Measurements from ENCODE around the gene MIER2.

Gene MIER2

DNA sequence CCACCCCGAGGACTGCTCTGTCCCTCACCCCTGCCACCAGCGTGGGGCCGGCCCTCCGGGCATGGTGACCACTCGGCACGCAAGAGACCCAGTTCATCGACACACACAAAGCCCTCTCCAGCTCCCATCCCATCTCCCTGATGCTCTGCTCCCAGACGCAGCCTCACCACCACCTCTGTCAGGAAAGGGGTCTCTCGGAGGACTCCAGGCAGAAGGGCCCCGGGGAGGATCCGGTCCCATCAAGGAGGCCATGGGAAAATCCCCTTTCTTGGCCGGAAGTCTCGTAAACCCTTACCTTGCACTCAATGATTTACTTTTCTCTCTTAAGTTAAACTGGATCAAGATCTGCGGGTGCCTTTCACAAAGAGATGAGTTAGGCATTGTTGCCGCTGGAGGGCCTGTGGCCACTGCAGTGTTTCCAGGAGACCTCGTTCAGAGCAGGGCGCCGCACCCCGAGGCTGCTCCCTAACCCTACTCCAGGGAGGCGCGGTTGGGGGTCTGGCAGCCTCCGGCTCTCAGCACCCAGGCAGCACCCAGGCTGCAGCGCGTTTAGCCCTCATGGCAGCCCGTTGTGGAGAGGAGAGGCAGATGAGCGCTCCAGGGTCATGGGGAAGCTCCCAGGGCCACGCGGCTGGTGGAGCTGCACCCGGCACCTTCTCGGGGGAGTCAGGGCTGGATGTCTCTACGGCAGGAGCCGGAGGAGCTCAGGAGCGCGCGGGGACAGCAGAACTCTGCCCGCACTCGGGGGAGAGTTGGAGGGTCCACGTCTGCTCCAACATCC is 33.4 kb upstream of the MIER2 start:
- no peak for DNase-seq (ENCODE audit: low read depth)

DNA sequence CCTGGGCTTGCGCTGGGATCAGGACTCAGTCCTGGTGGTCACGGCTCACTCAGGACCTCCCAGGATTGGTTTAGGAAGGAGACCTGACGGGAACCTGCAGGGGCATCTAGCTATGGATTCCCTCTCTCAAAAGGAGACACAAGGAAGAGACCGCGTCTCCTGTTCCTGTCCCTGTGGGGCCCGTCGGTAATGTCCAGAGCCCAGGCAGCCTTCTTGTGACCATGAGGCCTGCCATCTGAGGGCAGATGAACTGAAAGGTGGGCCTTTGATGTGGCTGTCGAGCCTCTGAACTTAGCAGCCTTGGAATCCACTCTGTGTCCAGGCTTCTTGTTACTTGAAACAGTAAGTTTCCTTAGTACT is 31.5 kb upstream of the MIER2 start:
- no peak for DNase-seq (ENCODE audit: low read depth)

DNA sequence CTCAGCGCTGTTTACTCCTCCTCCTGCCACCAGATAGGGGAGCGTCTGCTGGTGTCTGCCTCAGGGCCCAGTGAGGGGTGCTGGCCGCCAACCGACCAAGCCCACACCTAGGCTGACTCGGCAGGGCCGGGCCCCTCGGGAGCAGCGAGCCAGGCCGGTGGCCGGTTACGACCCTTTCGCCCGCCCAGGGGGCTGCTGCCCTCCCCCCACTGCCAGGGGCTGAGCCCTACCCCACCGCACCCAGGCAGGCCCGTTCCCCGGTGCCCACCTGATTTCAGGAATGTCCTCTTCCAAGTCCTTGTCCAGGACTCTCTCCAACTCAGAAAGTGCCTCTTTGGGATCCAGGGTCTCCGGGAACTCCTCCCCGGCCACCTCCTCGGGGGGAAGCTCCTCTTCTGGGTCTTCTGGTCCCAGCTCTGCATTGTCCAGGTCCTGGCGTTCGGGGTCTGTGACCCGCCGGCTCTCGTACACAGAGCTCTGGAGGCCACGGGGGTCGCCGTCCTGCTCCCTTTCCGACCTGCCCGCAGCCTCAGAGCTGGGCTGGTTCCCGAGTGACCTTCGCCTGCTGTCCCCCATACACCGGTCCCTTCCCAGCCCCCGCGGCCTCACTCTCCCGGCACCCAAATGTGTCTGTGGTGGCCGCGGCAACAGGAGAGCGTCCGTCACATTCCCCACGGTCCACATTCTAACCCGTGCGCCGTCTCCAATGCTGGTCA is 31.0 kb upstream of the MIER2 start:
- no peak for DNase-seq (ENCODE audit: low read depth)

DNA sequence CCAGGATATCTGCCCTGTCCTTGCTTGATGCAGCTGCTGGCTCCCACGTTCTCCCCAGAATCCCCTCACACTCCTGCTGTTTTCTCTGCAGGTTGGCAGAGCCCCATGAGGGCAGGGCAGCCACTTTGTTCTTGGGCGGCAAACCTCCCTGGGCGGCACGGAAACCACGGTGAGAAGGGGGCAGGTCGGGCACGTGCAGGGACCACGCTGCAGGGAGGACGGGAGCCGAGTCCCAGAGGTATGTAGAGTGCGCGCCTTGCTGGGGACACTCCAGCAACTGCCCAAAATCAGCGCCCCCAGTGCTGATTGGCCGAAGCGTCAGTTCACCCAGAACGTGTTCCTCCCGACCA is 30.3 kb upstream of the MIER2 start:
- DNase-seq (ENCODE audit: low read depth): no peak

DNA sequence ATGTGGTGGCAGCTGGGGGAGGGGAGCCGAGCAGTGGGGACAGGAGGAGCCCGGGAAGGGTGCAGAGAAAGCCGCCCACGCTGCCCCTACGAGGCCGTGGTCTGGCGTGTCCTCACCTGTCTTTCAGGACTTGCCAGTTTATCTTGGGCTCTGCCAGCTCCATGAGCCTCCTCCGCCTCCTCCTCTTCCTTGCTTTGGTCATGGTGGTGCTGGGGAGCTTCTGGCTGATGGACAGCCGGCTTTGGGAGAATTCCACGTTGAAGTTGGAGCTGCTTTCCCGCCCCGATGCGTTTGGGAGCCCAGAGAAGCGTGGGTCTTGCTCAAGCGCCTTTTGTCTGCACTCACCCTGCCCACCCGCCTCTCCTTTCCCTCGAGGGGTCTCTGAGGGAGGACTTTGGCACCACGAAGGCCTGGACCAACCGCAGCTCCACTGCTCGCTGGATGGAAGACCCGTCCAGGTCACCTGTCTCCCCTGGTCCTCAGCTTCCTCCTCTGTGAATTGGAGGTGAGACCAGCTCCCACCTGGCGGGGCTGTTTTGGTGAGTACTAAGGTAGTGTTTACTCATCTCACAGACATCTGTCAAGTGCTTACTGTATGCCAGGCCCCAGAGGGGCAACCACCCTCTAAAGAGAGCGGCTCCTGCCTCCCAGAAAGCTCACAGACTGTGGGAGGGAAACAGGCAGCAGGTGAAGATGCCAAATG is 29.7 kb upstream of the MIER2 start:
- no peak for DNase-seq (ENCODE audit: low read depth)

DNA sequence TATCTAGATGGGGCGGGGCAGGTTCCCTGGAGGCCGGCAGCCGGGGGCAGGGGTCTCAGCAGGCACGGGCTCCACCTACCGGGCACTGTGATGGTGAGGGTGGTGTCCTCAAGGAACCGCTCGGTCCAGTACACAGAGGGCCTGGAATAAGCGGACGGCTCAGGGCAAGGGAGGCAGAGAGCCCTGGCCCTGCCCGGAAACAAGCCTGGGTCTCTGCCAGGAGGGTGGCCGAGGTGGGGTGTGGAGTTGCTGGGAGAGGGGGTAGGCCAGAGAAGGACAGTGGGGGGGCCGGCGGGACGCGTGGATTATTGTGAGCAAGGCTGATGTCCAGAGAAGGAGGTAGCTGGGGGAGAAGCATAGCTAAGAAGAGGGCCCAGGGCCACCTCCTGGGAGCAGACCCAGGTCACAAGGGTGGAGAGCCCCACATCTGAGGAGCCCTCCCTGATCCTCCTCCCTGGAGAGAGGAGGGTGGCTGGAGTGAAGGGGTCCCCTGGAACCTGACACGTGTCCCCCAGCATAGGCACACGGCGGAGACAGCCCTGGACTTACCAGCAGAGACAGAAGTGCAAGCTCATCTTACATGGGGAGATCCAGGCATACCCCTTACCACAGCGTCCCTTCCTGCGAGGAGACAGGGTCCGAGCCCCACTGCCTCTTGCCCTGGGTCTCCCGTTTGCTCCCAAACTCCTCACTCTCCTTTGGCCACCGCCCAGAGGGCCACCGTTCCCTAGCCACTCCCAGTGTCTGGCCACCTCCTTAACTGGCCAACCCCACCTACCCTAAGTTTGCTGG is 29.0 kb upstream of the MIER2 start:
- no peak for DNase-seq (ENCODE audit: low read depth)

DNA sequence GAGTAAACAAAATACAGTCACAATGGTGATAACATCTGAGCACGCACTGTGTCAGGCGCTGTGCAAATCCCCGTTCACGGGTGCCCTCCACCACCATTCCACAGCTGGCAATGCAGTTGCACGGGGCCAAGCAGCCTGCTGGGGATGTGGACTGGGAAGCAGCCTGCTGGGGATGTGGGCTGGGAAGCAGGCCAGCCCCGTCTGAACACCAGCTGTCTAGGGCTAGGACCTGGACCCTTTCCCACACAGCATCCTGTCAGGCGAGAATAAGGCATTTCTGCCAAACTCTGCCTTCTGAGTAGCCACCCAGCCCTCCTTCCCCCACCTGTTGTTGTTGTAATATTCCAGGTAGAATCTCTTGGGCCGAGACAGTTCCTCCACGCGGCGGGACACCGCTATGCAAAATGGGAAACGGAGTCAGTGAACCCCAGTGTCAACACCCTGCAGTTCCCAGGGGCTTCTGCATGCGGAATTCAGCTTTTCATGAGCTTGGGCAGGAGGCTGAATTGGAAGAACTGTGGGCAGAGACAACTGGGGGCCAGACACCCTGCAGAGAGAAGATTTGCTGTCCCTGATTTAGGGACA is 27.8 kb upstream of the MIER2 start:
- no peak for DNase-seq (ENCODE audit: low read depth)

DNA sequence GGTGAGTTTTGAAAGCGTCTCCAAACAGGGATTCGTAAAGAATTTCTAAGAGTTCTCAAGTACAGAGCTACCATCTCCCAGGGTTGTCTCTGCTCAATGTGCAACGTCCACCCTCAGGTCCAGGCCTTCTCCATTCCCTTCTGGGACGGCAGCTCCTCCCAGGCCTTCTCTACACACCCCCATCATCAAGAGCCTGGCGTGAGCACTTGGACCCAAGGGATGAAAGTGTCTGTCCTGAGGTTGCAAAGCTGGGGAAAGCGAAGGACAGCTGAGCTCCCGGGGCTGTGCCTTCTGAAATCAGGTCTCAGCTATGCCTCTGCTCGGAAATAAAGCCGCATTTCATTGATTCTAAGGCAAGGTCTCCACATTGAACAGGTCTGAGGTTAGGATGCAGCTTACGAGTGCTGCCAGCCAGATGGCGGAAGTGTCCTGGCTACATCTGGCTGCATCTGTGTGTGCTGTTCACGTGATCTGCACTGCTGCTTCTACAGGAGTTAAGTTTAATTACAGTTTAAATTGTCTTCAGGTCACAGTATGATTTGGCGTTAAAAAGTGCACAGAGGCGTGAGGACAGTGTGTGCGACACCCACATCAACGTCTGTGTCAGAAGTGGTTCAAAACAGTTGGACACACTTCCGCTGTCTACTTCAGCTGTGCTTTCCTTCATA is 27.0 kb upstream of the MIER2 start:
- DNase-seq (ENCODE audit: low read depth): no peak

DNA sequence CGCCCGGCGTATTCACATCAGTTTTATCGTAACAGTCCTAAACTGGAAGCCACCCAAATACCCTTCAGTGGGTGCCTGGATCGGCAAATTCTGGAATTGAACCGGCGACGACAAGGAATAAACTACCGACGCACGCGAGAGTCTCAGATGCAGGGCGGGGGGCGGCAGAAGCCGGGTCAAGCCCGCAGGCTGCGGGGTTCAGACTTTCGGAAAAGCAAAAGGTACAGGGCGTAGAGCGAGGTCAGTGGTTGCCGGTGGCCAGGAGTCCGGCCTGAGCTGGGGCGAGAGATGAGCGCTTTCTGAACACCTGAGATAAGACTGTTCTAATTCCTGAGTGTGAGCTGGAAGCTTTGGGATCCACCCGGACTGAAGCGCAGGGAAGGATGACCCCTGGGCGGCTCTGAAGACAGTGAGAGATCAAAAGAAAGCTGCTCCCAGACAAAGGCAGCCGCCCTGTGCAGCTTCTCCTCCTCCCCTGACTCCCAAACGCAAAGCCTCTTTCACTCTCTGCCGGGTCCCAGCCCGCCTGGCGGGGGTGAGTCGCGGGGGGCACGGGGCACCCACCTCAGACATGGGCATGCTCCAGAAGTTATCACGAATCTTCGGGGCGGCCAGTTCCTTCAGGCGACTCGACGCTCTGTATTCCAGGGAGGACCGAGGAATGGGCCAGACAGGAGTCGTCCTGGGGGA is 26.2 kb upstream of the MIER2 start:
- no peak for DNase-seq (ENCODE audit: low read depth)

DNA sequence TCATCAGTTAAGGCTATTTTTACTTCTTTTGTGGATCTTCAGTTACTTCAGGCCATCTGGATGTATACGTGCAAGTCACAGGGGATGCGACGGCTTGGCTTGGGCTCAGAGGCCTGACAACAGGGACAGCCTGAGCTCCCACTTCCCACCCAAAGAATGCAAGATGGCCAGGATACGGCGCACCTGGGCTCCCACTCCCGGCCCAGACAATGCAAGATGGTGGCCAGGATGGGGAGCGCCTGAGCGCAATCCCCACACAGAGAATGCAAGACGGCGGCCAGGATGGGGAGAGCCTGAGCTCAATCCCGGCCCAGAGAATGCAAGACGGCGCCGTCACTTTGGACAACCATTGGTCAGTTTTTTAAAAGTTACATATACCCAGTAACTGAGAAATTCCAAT is 25.3 kb upstream of the MIER2 start:
- no peak for DNase-seq (ENCODE audit: low read depth)

DNA sequence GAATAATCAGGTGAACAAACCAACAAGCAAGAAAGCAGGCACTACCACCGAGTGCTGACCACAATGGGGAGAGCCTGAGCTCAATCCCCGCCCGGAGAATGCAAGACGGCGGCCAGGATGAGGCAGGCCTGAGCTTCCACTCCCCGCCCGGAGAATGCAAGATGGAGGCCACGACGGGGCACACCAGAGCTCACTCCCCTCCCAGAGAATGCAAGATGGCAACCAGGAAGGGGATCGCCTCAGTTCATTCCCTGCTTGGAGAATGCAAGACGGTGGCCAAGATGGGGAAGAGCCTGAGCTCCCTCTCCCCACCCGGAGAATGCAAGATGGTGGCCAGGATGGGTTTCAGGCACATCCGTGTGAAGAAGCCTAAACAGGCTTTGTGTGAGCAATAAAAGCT is 24.7 kb upstream of the MIER2 start:
- no peak for DNase-seq (ENCODE audit: low read depth)

DNA sequence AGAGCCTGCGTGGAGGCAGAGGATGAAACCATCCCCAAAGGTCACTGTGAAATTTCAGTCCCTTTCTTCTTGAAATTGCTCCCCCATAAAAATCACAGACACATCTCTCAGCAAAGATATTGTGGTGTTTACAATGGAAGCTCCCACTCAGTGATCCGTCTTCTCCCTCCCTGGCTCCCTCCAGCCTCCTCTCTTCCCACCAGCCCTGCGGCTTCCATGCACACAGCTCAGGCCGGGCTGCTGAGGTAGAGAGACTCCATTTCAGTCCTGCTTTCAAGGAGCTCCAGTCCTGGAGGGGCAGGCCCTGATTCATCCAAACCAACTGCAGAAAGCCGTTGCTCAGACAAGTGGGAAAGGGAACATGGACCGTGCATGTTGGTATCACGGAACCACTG is 24.0 kb upstream of the MIER2 start:
- DNase-seq (ENCODE audit: low read depth): no peak

DNA sequence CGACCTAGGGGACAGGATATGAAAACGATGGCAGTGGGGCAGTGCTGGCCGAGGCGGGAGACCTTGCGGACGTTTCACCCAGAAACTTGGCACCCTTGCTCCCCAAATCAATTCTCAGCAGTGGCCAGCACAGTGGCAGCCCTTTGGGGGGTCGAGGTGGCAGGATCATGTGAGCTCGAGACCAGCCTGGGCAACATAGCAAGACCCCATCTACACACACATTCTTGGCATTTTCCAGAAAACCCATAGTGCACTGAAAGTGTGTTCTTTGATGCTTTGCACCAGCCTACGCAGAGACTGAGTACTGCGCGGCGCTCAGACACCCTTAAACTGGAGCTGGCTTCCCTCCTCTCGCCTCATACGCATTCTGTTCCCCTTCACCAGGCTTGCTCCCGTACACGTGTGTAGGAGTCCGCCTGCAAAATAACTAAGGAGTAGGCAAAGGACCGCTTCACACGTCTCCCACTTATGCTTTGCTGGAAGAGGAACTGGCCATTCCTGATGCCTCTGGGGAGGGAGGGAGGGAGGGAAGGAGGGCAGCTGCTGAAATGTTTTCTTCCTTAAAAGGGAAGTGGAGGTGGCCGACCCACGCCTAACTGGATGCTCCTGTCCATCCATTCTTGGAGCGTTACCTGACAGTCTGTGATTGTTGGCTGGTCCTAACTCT is 23.5 kb upstream of the MIER2 start:
- no peak for DNase-seq (ENCODE audit: low read depth)

DNA sequence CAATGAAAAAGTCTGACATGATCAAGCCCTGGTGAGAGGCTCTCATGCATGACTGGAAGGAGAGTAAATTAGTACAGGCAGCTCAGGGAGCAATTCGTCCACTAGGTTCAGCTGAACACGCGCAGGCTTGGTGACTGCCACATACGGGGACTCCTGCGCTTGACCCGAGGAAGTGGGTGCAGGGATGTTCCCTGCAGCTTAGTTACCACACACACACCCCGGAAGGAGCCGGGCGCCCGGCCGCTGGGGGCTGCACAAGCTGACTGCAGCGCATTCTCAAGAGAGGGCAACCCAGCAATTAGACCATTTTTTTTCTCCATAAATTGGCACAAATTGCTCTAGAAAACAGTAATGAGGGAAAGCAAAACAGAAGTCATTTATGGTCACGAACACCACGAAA is 23.0 kb upstream of the MIER2 start:
- DNase-seq (ENCODE audit: low read depth): no peak

DNA sequence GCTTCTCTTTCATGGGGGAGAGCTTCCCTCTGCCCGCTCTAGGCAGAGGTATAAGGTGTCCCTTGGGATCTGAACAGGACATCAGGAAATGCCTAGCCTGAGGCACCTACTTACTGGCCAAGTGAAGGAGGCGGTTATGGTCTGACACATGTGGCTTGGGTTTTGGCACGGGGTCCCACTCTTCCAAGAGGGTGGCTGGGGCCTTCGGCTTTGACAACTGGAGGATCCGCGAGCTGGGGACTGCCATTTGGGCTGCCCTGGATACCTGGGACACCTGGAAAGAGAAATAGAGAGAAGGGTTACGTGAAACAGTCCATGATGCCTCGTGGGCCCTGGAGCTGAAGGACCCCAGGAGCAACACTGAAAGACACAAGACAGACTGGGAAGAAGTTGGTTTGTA is 22.4 kb upstream of the MIER2 start:
- DNase-seq (ENCODE audit: low read depth): no peak

DNA sequence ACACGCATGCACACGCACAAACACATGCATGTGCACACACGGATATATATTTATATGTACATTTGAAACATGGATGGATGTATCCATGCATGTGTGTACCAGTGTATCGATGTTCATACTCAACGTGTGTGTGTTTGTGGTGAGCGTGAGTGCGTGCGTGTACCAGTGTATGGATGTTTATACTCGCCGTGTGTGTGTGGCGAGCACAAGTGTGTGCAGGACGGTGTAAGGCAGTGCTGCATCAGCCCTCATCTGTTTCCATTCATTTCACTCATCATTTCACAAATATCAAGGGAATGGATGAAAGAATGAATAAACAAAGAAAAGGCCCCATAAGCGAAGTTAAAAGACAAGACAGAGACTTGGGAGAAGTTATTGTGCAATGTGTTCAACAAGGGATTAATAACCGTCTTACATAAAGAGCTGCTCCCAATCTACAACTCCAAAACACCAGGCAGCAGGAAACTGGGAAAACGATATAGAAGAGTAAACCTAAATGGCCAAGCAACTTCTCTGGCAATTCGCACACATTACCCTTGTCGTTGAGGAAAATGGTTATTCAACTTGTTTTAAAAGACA is 21.7 kb upstream of the MIER2 start:
- no peak for DNase-seq (ENCODE audit: low read depth)

DNA sequence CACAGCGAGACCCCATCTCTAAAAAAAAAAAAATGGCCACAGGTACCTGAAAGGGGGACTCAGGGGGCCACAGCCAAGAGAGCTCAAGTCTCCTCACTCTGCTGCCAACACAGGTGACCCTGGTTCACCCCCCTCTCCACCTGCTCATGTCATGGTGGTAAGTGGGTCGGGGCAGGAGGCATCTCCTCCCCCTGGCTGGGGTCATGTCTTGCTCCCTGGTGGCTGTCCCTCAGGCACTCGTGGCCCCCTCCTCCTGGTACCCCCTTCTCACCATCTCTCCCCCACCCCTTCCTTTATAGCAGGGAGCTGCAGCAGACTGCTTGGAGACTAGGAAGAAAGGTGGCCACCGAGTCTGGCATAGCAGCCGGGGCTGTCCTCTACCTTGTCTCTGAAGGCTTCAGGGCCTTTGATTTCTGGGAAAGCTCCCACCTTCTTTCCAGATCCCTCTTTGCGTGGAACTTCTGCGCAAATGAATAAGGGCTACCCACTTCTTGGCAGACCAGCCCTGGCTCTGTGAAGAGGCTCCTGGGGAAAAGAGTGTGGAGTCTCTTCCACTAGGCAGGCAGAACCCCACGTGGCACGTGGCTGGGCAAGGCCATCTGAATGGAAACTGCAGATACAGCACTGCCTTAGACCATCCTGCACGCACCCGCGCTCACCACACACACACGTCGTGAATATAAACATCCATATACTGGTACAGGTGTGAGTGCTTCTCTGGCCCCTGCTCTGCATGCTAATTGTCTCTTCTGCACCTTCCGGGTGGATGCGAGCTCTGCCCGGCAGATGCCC is 20.1 kb upstream of the MIER2 start:
- no peak for DNase-seq (ENCODE audit: low read depth)

DNA sequence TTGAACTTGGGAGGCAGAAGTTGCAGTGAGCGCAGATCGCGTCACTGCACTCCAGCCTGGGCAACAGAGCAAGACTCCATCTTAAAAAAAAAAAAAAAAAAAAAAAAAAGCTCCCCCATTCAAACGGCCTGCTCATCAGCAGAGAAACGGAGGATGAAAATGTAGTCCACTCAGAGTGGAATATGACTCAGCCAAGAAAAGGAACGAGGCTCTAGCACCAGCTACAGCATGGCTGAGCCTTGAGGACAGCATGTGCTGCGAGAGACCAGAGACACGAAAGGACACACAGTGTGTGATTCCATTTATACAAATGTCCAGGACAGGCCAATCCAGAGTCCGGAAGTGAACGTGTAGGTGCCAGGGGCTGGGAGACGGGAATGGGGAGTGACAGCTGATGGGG is 18.1 kb upstream of the MIER2 start:
- no peak for DNase-seq (ENCODE audit: low read depth)

DNA sequence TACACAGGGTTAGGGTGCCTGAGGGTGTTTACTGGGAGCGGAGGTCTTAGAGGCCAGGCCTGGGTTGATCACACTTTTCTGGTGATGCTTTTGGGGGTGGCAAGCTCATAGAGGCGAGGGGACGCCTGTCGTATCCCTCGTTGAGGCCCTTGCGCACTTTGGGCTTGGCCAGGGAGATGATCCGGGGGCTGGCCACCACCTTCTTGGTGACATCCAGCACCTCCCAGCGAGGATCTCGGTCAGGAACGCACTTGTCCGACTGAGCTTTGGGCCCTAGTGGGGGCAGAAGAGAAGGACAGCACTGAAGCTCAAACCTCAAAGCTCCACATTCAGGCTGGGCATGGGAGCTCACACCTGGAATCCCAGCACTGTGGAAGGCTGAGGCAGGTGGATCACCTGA is 17.6 kb upstream of the MIER2 start:
- no peak for DNase-seq (ENCODE audit: low read depth)

DNA sequence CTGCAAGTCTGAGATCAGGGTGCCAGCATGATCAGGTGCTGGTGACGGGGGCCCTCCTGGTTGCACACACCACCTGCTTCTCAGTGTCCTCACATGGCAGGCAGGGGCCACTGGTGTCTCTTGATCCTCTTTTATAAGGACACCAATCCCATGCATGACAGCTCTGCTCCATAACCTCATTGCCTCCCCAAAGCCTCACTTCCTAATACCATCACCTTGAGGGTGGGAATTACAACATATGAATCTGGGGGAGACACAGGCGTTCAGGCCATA is 15.0 kb upstream of the MIER2 start:
- DNase-seq (ENCODE audit: low read depth): no peak
